Effector CD8-positive, alpha-beta T cell (primary cell): ENCODE data around the gene FAM83E.

Experiments
- DNase-seq: peaks from one replicate; lab custom pipeline; 2025; lab: John Stamatoyannopoulos, UW

Gene FAM83E

DNA sequence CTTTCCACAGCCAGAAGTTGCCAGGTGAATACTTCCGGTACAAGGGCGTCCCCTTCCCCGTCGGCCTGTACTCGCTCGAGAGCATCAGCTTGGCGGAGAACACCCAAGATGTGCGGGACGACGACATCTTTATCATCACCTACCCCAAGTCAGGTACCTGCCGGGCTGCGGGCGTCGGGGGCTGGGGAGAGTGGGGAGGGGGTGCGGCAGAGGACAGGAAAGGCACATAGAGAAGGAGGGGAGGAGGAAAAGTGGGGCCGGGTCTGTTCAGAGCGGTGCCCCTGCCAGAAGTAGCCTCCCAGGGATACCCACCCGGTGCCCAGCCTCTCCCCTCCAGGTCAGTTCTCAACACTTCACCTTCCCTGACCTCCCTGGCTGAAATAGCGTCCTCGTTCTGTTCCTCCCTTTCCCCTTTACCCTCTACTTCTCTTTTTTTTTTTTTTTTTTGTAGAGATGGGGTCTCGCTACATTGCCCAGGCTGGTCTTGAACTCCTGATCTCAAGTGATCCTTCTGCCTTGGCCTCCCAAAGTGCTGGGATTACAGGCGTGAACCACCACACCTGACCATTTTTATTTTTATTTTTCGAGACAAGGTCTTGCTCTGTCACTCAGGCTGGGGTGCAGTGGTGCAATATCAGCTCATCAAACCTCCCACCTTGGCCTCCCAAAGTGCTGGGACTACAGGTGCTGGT is 38.8 kb downstream of the FAM83E start:
- no peak for DNase-seq

DNA sequence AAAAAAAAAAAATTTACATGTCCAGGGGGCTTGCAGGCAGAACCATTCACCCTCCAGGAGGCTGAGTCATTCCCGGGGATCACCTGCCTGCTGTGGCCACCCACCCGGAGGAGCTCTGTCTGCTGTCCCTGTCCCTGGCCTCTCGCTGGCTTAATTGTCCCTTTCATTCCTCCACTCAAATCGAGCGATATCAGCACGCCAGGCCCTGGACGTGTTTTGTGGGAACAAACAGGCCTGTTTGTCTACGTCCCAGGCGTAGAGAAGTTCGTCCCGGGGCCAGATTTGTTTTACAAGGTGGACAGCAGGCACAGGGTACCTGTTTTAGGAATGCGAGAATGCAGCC is 41.7 kb downstream of the FAM83E start:
- DNase-seq, result no peak

DNA sequence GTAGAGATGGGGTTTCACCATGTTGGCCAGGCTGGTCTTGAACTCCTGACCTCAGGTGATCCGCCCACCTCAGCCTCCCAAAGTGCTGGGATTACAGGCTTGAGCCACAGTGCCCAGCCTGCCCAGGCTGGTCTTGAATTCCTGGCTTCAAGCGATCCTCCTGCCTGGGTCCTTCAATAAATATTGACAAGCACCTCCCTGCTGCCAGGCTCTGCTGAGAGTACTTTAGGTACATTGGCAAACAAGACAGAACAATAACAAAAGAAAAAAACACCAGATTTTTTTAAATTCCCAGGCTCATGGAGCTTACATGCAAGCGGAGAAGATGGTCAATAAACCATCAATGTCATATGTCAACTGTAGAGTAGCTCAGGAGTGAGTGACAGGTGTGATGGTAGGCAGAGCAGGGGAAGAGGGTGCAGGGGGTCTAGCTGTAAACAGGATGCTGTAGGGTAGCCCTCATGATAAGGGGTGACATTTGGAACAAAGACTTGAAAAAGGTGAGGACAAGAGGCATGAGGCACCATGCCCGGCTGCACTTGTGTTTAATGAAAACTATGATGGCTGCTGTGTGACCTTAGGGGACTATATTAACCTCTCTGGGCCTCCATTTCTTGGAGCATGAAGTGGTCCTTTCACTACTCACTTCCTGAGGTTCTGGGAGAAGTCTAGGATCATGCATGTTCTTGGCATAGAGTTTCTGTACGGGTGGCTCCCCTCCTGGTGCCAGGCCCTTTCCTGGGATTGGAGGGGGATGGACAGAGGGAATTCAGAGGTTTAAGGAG is 43.3 kb downstream of the FAM83E start:
- no peak for DNase-seq

GRCh38 chr19:48569814-48570213 is 45.1 kb downstream of the FAM83E start:
- no peak for DNase-seq

GRCh38 chr19:48568345-48568886 is 46.5 kb downstream of the FAM83E start:
- DNase-seq, result no peak

GRCh38 chr19:48565090-48565489 is 49.8 kb downstream of the FAM83E start:
- DNase-seq, result no peak
